HepG2 (cell line): Measurements from ENCODE around the gene DIMT1. TPM values are rescaled to one million over a fixed set of nuclear protein-coding genes. Genes with fewer than 3 reads are reported as not detected.

Experiments used
- AHR ChIP-seq: IDR thresholded peaks from 2 replicates; pipeline ENCODE4 v1.6.1; 2018; ENCODE audit warnings: missing genetic modification reagents, missing compliant biosample characterization
- ARHGAP35 ChIP-seq: sonication (generic); formaldehyde crosslinking; IDR thresholded peaks from 2 replicates; pipeline ENCODE4 v1.9.0; 2022; ENCODE audit warnings: mild to moderate bottlenecking, inconsistent platforms, moderate library complexity, missing genetic modification reagents, borderline replicate concordance
- ATF1 ChIP-seq: IDR thresholded peaks from 2 replicates; pipeline ENCODE4 v1.6.1; 2016; ENCODE audit warnings: mild to moderate bottlenecking, control low read depth
- ESRRA ChIP-seq: sonication (generic); formaldehyde crosslinking; IDR thresholded peaks from 2 replicates; pipeline ENCODE4 v1.5.1; 2020; ENCODE audit warnings: mild to moderate bottlenecking, low read depth, missing genetic modification reagents
- ETV5 ChIP-seq: IDR thresholded peaks from 2 replicates; pipeline ENCODE4 v1.6.1; 2018; ENCODE audit warnings: missing biosample characterization, missing genetic modification reagents, inconsistent platforms, borderline replicate concordance
- HOXA7 ChIP-seq: sonication (generic); formaldehyde crosslinking; IDR thresholded peaks from 2 replicates; pipeline ENCODE4 v1.8.1; 2022; ENCODE audit warnings: mild to moderate bottlenecking, missing genetic modification reagents, moderate library complexity
- NCOA1 ChIP-seq: sonication (generic); formaldehyde crosslinking; IDR thresholded peaks from 2 replicates; pipeline ENCODE4 v1.9.0; 2021; ENCODE audit warnings: missing genetic modification reagents
- SMYD3 ChIP-seq: sonication (generic); formaldehyde crosslinking; IDR thresholded peaks from 2 replicates; pipeline ENCODE4 v1.8.1; 2023; ENCODE audit warnings: mild to moderate bottlenecking, missing genetic modification reagents
- ZNF253 ChIP-seq: sonication (generic); formaldehyde crosslinking; IDR thresholded peaks from 2 replicates; pipeline ENCODE4 v1.8.0; 2022; ENCODE audit warnings: mild to moderate bottlenecking, missing genetic modification reagents, borderline replicate concordance
- ZNF354B ChIP-seq: sonication (generic); formaldehyde crosslinking; IDR thresholded peaks from 2 replicates; pipeline ENCODE4 v1.8.0; 2022; ENCODE audit warnings: mild to moderate bottlenecking, missing genetic modification reagents
- ZNF431 ChIP-seq: sonication (generic); formaldehyde crosslinking; IDR thresholded peaks from 2 replicates; pipeline ENCODE4 v1.9.0; 2022; ENCODE audit warnings: missing genetic modification reagents, low read depth, mild to moderate bottlenecking, borderline replicate concordance
- ZNF558 ChIP-seq: sonication (generic); formaldehyde crosslinking; IDR thresholded peaks from 2 replicates; pipeline ENCODE4 v1.9.0; 2022; ENCODE audit warnings: mild to moderate bottlenecking, missing genetic modification reagents, borderline replicate concordance
- ZSCAN12 ChIP-seq: sonication (generic); formaldehyde crosslinking; IDR thresholded peaks from 2 replicates; pipeline ENCODE4 v1.9.0; 2021; ENCODE audit warnings: mild to moderate bottlenecking, missing genetic modification reagents
- polyA plus RNA-seq, 8 experiments: library from polyadenylated mRNA; depleted of rRNA in 3 of 8; stranded (reverse) in 7 of 8; unstranded in 1 of 8; fragments of >200 nt; fragmentation: Illumina TruSeq in 4 of 8; extraction: Trizol in 4 of 8; gene quantifications; 2 replicates each; pipeline versions ENCODE4 v1.2.1 to v1.2.3, GENCODE V29; 2011 to 2016; ENCODE audit warnings: low read depth in 4 of 8, missing spikeins in 1 of 8, mixed read lengths in 1 of 8; ENCODE audit not compliant: insufficient read depth in 1 of 8
- total RNA-seq, 5 experiments: library from RNA; depleted of rRNA; stranded (reverse); fragments of >200 nt; fragmentation: Illumina TruSeq; extraction: Trizol; gene quantifications; 2 replicates each; pipeline ENCODE4 v1.2.3, GENCODE V29; 2016; ENCODE audit warnings: low read depth in 1 of 5
- TF ChIP-seq, protein P1 (sequence below): sonication (generic); formaldehyde crosslinking; IDR thresholded peaks from 2 replicates; pipeline ENCODE4 v1.4.0; 2020; ENCODE audit warnings: missing genetic modification reagents, mild to moderate bottlenecking, borderline replicate concordance
- TF ChIP-seq, protein P2 (sequence below): fragments of 450-650 bp; IDR thresholded peaks from 2 replicates; pipeline ENCODE4 v1.6.1; 2016
- TF ChIP-seq, protein P3 (sequence below): sonication (generic); formaldehyde crosslinking; IDR thresholded peaks from 2 replicates; pipeline ENCODE4 v1.5.0; 2020; ENCODE audit warnings: missing genetic modification reagents
- TF ChIP-seq, protein P4 (sequence below): sonication (generic); formaldehyde crosslinking; IDR thresholded peaks from 2 replicates; pipeline ENCODE4 v1.5.1; 2020; ENCODE audit warnings: mild to moderate bottlenecking, missing genetic modification reagents, borderline replicate concordance
- TF ChIP-seq, protein P5 (sequence below): IDR thresholded peaks from 2 replicates; pipeline ENCODE4 v1.6.1; 2016

Gene DIMT1
- total and polyA plus RNA-seq, 2 of the 13 experiments (the other 11 are each of a cell fraction or from before 2014, with no cell fraction given) = 16.1 to 35.2 TPM

DNA sequence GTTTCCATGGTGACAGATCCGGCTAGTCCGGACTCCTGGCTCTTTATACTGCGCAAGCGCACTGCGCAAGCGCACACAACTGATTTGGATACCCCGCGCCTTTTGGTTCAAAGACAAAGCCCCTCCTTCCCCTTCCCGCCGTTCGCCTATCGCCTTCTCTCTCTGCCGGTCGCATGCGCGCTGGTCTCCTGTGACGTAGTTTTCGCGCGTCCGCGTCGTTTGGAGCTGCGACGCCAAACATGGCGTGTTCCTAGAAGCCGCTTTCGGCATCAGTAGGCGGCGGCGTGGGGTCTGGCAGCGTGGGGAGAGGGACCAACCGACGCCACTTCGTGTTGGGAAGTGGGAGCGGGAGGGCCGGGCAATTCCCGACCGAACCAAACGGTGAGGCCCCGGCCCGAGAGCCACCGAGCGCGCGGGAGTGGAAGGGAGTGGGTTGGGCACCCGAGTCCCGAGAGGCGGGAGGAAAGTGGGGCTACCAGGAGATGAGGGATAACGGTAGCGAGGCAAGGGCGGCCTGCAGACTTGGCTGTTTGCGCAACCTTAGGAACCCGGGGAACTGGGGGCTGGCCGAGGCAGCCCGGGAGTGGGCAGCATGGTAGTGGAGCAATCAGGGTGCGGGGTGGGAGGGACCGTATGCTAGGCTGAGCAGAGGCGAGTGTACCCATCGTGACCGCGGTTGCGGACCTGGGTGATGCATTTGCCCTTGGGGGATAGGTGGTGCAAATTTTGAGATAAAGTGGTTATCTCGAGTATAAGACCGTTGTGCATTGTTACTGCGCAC lies 9.0 kb upstream of the DIMT1 start, which contains the start of gene IPO11 (continued):
- TF ChIP-seq, protein P1, sequence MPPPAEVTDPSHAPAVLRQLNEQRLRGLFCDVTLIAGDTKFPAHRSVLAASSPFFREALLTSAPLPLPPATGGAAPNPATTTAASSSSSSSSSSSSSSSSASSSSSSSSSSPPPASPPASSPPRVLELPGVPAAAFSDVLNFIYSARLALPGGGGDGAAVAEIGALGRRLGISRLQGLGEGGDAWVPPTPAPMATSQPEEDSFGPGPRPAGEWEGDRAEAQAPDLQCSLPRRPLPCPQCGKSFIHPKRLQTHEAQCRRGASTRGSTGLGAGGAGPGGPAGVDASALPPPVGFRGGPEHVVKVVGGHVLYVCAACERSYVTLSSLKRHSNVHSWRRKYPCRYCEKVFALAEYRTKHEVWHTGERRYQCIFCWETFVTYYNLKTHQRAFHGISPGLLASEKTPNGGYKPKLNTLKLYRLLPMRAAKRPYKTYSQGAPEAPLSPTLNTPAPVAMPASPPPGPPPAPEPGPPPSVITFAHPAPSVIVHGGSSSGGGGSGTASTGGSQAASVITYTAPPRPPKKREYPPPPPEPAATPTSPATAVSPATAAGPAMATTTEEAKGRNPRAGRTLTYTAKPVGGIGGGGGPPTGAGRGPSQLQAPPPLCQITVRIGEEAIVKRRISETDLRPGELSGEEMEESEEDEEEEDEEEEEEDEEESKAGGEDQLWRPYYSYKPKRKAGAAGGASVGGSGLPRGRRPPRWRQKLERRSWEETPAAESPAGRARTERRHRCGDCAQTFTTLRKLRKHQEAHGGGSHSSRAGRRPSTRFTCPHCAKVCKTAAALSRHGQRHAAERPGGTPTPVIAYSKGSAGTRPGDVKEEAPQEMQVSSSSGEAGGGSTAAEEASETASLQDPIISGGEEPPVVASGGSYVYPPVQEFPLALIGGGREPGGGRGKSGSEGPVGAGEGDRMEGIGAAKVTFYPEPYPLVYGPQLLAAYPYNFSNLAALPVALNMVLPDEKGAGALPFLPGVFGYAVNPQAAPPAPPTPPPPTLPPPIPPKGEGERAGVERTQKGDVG (CRISPR knock-in tag) = peak; percentile 85; the same call in 1 of the 2 replicates
- TF ChIP-seq ZSCAN12 (CRISPR knock-in tag) (no peak), HOXA7 (CRISPR knock-in tag) (no peak), ETV5 (no peak; the same call in 1 of the 2 replicates), ESRRA (CRISPR knock-in tag) (0 out of 2 replicates have a peak, but pooled peaks have one; percentile 52), SMYD3 (CRISPR knock-in tag) (no peak), AHR (CRISPR knock-in tag) (no peak), ATF1 (peak; percentile 99), ZNF253 (CRISPR knock-in tag) (peak; percentile 29; the same call in 1 of the 2 replicates), NCOA1 (CRISPR knock-in tag) (peak; percentile 74; the same call in 1 of the 2 replicates), ZNF558 (CRISPR knock-in tag) (no peak), ARHGAP35 (CRISPR knock-in tag) (0 out of 2 replicates have a peak, but pooled peaks have one; percentile 64), ZNF431 (CRISPR knock-in tag) (no peak), ZNF354B (no peak)
- TF ChIP-seq, protein P2, sequence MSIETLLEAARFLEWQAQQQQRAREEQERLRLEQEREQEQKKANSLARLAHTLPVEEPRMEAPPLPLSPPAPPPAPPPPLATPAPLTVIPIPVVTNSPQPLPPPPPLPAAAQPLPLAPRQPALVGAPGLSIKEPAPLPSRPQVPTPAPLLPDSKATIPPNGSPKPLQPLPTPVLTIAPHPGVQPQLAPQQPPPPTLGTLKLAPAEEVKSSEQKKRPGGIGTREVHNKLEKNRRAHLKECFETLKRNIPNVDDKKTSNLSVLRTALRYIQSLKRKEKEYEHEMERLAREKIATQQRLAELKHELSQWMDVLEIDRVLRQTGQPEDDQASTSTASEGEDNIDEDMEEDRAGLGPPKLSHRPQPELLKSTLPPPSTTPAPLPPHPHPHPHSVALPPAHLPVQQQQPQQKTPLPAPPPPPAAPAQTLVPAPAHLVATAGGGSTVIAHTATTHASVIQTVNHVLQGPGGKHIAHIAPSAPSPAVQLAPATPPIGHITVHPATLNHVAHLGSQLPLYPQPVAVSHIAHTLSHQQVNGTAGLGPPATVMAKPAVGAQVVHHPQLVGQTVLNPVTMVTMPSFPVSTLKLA = 0 out of 2 replicates have a peak, but pooled peaks have one; percentile 66
- TF ChIP-seq, protein P3, sequence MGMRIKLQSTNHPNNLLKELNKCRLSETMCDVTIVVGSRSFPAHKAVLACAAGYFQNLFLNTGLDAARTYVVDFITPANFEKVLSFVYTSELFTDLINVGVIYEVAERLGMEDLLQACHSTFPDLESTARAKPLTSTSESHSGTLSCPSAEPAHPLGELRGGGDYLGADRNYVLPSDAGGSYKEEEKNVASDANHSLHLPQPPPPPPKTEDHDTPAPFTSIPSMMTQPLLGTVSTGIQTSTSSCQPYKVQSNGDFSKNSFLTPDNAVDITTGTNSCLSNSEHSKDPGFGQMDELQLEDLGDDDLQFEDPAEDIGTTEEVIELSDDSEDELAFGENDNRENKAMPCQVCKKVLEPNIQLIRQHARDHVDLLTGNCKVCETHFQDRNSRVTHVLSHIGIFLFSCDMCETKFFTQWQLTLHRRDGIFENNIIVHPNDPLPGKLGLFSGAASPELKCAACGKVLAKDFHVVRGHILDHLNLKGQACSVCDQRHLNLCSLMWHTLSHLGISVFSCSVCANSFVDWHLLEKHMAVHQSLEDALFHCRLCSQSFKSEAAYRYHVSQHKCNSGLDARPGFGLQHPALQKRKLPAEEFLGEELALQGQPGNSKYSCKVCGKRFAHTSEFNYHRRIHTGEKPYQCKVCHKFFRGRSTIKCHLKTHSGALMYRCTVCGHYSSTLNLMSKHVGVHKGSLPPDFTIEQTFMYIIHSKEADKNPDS (CRISPR knock-in tag) = 0 out of 2 replicates have a peak, but pooled peaks have one; percentile 51
- TF ChIP-seq, protein P4, sequence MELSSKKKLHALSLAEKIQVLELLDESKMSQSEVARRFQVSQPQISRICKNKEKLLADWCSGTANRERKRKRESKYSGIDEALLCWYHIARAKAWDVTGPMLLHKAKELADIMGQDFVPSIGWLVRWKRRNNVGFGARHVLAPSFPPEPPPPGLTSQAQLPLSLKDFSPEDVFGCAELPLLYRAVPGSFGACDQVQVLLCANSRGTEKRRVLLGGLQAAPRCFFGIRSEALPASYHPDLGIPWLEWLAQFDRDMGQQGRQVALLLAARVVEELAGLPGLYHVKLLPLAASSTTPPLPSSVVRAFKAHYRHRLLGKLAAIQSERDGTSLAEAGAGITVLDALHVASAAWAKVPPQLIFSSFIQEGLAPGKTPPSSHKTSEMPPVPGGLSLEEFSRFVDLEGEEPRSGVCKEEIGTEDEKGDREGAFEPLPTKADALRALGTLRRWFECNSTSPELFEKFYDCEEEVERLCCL (CRISPR knock-in tag) = no peak
- TF ChIP-seq, protein P5, sequence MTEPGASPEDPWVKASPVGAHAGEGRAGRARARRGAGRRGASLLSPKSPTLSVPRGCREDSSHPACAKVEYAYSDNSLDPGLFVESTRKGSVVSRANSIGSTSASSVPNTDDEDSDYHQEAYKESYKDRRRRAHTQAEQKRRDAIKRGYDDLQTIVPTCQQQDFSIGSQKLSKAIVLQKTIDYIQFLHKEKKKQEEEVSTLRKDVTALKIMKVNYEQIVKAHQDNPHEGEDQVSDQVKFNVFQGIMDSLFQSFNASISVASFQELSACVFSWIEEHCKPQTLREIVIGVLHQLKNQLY (CRISPR knock-in tag) = no peak; the same call in 1 of the 2 replicates
